Measurements from ENCODE around the gene KLF16. TPM values are rescaled to one million over a fixed set of nuclear protein-coding genes. Genes with fewer than 3 reads are reported as not detected.

Gene KLF16
- total and polyA plus RNA-seq, 9 of the 15 experiments (the other 6 are each of a cell fraction or from before 2014, with no cell fraction given): 0.04 to 60.4 (median 6.8) TPM

GRCh38 chr19:1856698-1857603 lies 6.4 kb downstream of the KLF16 start (continued):
- TF ChIP-seq ZBTB40 (IDR thresholded peaks at IDR 0.05): no peak; the same call in 1 of the 2 replicates
- TF ChIP-seq ZBTB40 (CRISPR knock-in tag; IDR thresholded peaks at IDR 0.05): no peak
- TF ChIP-seq XRCC3 (IDR thresholded peaks at IDR 0.05): no peak
- TF ChIP-seq ZNF444 (CRISPR knock-in tag; IDR thresholded peaks at IDR 0.05): no peak
- TF ChIP-seq ZNF766 (CRISPR knock-in tag; conservative IDR thresholded peaks at IDR 0.05): 0 out of 2 replicates have a peak, but pooled peaks have one; percentile 39
- TF ChIP-seq CBX3 (IDR thresholded peaks at IDR 0.05; ENCODE audit: borderline replicate concordance in 1 of 2, low read length in 2 of 2): no peak
- TF ChIP-seq ZNF639 (CRISPR knock-in tag; conservative IDR thresholded peaks at IDR 0.05 in 1 of 2, IDR thresholded peaks at IDR 0.05 in 1 of 2): peak in 1 of 2 experiments; percentile 69; a peak in 1 of 4 replicates
- no peak for TF ChIP-seq ZNF586 (CRISPR knock-in tag; conservative IDR thresholded peaks at IDR 0.05)
- TF ChIP-seq ZNF134 (CRISPR knock-in tag; conservative IDR thresholded peaks at IDR 0.05): no peak
- TF ChIP-seq TRIM28 (IDR thresholded peaks at IDR 0.05): no peak
- TF ChIP-seq HDGF (IDR thresholded peaks at IDR 0.05): no peak
- TF ChIP-seq, protein P1, sequence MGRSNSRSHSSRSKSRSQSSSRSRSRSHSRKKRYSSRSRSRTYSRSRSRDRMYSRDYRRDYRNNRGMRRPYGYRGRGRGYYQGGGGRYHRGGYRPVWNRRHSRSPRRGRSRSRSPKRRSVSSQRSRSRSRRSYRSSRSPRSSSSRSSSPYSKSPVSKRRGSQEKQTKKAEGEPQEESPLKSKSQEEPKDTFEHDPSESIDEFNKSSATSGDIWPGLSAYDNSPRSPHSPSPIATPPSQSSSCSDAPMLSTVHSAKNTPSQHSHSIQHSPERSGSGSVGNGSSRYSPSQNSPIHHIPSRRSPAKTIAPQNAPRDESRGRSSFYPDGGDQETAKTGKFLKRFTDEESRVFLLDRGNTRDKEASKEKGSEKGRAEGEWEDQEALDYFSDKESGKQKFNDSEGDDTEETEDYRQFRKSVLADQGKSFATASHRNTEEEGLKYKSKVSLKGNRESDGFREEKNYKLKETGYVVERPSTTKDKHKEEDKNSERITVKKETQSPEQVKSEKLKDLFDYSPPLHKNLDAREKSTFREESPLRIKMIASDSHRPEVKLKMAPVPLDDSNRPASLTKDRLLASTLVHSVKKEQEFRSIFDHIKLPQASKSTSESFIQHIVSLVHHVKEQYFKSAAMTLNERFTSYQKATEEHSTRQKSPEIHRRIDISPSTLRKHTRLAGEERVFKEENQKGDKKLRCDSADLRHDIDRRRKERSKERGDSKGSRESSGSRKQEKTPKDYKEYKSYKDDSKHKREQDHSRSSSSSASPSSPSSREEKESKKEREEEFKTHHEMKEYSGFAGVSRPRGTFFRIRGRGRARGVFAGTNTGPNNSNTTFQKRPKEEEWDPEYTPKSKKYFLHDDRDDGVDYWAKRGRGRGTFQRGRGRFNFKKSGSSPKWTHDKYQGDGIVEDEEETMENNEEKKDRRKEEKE (IDR thresholded peaks at IDR 0.05; ENCODE audit: borderline replicate concordance in 1 of 2, control insufficient read depth in 1 of 2, low read depth in 2 of 2, low read length in 1 of 2): no peak
- TF ChIP-seq RFX1 (IDR thresholded peaks at IDR 0.05): no peak
